Hematopoietic multipotent progenitor cell treated with erythropoietin and hydrocortisone succinate and interleukin-3 and kit ligand, for 17 days (in vitro differentiated cells): Measurements from ENCODE around the gene STUM.
"Not testable (repeated sequence)": the region's sequence is repeated elsewhere in the genome, so short reads cannot be mapped to it uniquely, and the experiment has no call there.

Experiments
- DNase-seq: peaks from one replicate; pipeline ENCODE4 v3.0.0-alpha.2; 2015; ENCODE audit warnings: low spot score

STUM gene

DNA sequence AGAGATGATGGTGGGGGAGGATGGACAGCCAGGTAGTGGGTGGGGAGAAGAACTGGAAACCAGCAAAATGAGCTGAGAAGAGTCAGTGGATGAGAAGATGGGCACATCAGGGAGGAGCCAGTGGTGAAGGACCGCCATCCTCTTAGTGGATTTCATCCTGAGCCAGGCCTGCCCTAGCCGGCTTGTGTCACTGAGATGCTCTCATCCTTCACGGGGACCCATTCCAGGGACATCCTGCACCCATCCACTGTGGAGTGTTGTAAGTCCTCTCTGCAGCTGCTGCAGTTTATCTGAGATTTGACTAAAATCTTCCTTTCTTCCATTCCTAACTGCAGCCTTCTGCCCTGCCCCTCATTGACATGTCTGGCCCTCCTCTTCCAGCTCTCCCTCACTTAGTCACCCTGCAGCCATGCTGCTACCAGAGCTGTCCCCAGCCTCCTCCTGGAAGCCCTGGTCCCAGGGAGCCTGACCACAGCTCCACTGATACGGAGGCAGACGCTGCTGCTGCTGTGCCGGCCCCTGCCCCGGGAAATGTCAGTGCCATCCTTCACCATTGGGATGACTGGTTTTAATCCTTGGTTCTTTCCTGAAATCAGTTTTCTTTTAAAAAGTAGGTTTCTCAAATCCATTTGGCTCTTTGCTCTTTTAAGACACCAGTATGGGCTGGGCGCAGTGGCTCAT lies 33.2 kb downstream of the STUM start:
- no peak for DNase-seq

GRCh38 chr1:226582966-226583365 lies 34.4 kb downstream of the STUM start:
- DNase-seq: no peak

GRCh38 chr1:226584164-226584563 lies 35.6 kb downstream of the STUM start:
- no peak for DNase-seq

GRCh38 chr1:226586116-226586515 lies 37.6 kb downstream of the STUM start:
- no peak for DNase-seq

- DNase-seq: no peak
Observed at GRCh38 chr1:226586650-226587422, 38.3 kb downstream of the STUM start.

DNA sequence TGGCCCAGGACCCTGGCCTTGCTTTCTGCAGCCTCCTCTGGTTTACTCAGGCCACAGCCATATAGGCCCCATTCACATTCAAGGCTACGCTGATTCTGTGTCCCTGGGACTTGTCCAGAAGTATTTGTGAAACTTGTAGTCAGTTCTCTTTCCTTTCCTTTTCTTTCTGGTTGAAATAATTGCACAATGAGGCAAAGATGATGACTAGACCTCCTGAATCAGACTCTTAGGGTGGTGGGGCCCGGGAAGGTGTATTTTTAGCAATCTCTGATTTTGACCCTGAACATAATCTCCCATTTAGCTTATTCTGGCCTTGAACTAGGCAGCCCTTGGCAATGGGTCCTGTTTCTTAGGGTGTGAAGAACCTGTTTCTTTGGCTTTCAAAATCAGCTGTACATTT lies 39.9 kb downstream of the STUM start:
- DNase-seq: no peak

GRCh38 chr1:226589008-226589733 lies 40.6 kb downstream of the STUM start:
- DNase-seq: no peak

GRCh38 chr1:226590614-226591013 lies 42.0 kb downstream of the STUM start:
- no peak for DNase-seq

DNA sequence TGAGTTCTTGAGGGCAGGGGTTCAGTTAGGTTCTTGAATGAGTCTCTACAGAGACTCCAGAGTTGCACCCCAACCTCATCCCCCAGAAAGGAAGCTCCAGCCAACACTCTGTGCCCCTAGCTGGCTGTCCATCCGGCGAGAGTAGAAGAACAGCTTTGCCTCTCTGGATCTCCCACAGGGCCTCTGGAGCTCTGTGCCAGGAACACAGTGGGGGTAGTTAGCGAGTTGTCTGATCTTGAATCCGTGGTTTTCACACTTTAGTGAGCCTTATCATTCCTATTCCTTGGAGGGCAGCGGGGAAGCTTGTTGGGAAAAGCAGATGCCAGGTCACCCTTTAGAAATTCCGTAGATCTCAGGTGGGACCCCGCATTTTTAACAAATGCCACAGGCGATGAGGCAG lies 45.0 kb downstream of the STUM start:
- no peak for DNase-seq

- DNase-seq: no peak
Observed at GRCh38 chr1:226596531-226597165, 48.1 kb downstream of the STUM start.

GRCh38 chr1:226597616-226598454 lies 49.3 kb downstream of the STUM start:
- no peak for DNase-seq

GRCh38 chr1:226598455-226598849 lies 49.9 kb downstream of the STUM start:
- DNase-seq: no peak

- not testable (repeated sequence) for DNase-seq
Observed at GRCh38 chr1:226598955-226599354, 50.4 kb downstream of the STUM start.

DNA sequence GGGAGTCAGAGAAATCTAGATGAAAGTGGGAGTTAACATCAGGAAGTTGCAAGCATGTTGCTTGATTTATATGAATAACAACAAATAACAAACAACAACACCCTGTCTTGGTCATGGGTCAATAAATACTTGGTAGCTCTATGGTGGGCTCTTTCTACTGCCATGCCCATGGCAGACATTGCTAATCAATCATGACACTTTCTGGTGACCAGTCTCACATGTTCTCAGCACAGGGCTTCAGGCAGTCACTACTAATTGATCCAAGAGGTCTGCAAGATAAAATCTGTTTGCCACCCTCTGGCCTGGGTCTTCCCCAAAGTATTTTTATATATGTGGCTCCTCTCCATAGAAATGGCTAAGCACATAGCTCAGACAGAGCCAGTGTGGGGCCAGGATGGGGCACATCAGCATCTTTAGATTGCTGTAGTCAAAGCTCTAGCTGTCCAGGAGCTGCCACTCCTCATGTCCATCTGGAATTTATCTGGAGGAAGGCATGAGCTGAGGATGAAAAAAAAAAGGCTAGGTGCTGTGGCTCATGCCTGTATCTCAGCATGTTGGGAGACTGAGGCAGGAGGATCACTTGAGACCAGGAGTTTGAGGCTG lies 51.2 kb downstream of the STUM start:
- no peak for DNase-seq

DNA sequence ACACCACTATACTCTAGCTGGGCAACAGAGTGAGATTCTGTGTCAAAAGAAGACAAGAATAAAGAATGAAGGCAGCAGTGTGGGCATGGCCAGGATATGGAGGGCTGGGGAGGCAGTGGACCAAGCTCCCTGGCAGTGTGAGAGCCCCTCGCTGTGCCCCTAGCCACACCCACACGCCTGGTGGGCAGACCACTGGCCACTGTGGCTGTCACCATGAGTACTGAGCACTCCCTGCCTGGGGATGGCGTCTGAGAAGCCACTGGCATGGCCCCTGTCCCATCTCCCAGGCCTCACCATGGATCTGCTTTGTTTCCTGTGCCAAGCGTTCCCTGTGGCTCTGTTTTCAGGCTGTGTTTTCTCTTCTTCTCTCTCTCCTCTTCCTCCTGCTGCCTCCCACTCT lies 51.7 kb downstream of the STUM start:
- no peak for DNase-seq

DNA sequence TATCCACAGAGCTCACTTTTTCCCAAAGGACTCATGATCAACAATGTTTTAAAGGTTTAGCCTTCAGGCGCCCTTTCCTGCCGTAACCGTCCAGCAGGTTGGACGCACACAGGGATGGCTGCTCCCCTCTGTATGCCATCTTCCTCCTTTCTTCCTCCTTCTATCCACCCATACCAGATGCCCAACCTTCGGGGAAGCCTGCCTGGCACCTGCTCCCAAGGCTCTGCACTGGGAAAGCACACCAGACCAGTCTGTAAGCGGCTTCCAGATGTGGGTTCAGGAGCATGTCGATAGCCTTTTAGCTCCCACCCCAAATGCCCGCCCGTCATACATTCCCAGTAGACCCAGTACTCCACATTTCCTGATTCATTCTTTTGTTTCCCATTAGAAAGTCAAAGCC lies 52.9 kb downstream of the STUM start:
- DNase-seq: no peak

- no peak for DNase-seq
Observed at GRCh38 chr1:226602186-226603021, 53.8 kb downstream of the STUM start.

DNA sequence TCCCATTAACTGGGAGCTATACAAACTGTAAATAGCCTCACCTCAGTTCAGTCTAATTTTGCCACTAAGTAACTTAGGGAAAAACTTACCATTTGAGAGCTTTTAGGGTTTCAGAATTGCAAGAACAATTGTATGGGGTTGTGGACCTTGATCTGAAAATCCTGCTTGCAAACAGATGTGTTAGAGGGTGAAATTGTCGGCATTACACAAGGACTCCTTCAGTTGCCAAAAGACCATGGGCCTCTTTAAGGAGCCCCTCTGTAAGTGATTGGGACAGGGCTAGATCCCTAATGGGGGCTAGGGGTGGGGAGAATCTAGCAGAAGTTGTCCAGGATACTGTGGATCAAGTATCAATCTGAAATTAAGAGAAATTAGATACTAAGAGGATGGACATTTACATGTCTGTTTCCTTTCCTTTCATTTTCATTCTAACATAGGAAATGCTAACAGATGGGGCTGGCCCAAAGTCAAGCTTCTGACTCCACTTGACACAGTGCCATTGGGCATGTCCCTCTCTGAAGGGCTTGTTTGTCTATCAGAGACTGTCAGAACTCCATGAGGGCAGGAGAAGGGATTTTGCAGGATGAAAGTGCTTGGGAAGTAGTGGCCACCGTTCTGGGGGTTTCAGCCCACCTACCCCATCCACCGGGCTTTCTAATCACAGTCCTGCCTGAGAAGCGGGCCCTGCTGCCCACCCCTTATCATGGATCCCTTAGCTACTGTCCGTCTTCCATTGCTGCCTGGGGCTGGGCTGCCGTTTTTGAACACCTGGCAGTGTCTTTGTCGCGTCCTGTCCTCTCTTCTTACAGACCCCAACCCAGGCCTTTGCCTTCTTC lies 54.7 kb downstream of the STUM start:
- DNase-seq: no peak

DNA sequence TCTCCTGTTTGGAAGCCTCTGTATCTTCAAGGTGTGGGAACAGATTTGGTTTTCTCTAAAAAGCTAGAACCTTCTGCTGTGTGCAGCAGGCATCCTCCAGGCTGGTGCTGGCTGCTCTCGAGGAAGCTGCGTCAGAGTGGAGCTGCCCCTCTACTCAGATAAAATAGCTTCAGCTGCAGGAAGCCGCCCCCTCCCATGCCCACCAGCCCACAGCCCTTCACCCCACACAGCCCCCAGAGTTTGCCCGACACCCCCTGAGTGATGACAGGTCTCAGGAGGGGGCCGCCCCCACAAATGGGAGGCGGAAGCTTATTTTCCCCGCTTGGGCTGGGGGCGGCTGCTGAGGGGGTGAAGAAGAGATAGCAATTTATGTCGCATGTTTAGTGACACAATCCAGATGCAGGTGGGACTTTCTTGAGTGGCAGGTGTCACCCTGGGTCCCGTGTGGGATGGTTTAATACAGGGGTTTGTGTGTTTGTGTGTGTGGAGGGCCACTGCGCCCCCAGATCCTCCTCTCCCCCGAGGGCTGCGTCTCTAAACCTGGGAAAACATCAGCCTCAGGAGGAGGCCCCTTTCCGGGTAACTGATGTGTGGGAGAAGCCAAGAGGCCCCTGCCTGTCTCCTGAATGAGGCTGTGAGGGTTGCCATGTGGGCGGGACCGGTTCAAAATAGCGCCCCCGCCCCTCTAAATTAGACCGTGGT lies 55.4 kb downstream of the STUM start:
- DNase-seq: no peak
